ENCODE results near the gene PHF12. TPM values are rescaled to one million over a fixed set of nuclear protein-coding genes. Genes with fewer than 3 reads are reported as not detected.

The PHF12 gene
- total and polyA plus RNA-seq, 10 of the 15 experiments (the other 5 are each of a cell fraction or from before 2014, with no cell fraction given) = 1.3 to 43.9 (median 19.2) TPM

GRCh38 chr17:28955408-28955807 lies 4.1 kb upstream of the PHF12 start:
- BruUV-seq (replicated peaks) = no TSS peak
- 46% methylated on average over 5 of the region's 5 CpGs for WGBS (ENCODE audit: insufficient coverage, insufficient replicate concordance, low lambda C conversion rate, missing lambda C conversion rate)
- H4K20me1 ChIP-seq (ENCODE audit: control insufficient read depth, insufficient read depth) = no peaks in the 10 kb centered on the region
- ChIA-PET CTCF (interaction anchor here (4.4 kb wide), 1 partner anchor 192 kb away, joined by 92 read pairs; no protein-coding TSS in a partner anchor), RAD21 (ENCODE audit: unreplicated experiment) (interaction anchor here (2.8 kb wide), 1 partner anchor 192 kb away, joined by 17 read pairs; no protein-coding TSS in a partner anchor), SMC1A (ENCODE audit: uncharacterized antibody, unreplicated experiment) (no interaction called here), POLR2A (interaction anchor here (0.7 kb wide), 1 partner anchor 47 kb away, joined by 4 read pairs; no protein-coding TSS in a partner anchor)
- FAIRE-seq (no peak), DNase-seq (ENCODE audit: low read depth, low spot score) (no peak), ATAC-seq (no peak)
- in situ Hi-C loops (cut with MboI) (loop anchor here (10.0 kb wide), 1 partner anchor 621 kb away; the partner anchor contains the start of genes IFT20 and TNFAIP1), intact Hi-C loops (cut with micrococcal nuclease; ENCODE audit: unreplicated experiment) (no loop called here)
- no peak overlapping the region for H2AFZ ChIP-seq (ENCODE audit: control insufficient read depth, low read depth, low read length)
- H3K27ac ChIP-seq (ENCODE audit: control insufficient read depth, insufficient read depth) = no peak overlapping the region
- H3K36me3 ChIP-seq (ENCODE audit: control insufficient read depth in 2 of 2, insufficient read depth in 2 of 2, low read length in 1 of 2) = no peaks in the 10 kb centered on the region
- peaks cover 8% of the 10 kb centered on the region for H3K79me2 ChIP-seq (ENCODE audit: control insufficient read depth, insufficient read depth, low read length)
- no peak overlapping the region for H3K4me2 ChIP-seq (ENCODE audit: control insufficient read depth, insufficient read depth)
- TF ChIP-seq BCL11A (IDR thresholded peaks at IDR 0.05; ENCODE audit: low read depth, low read length) = no peak
- TF ChIP-seq FOXK2 (IDR thresholded peaks at IDR 0.05) = no peak
- no peak for TF ChIP-seq KAT2A (conservative IDR thresholded peaks at IDR 0.05; ENCODE audit: control insufficient read depth, low read depth, low read length)
- TF ChIP-seq PRDM15 (CRISPR knock-in tag; IDR thresholded peaks at IDR 0.05) = no peak
- no peak for TF ChIP-seq ETV6 (conservative IDR thresholded peaks at IDR 0.05 in 1 of 2, IDR thresholded peaks at IDR 0.05 in 1 of 2; ENCODE audit: borderline replicate concordance in 1 of 2, low read depth in 1 of 2)
- TF ChIP-seq RAD21 (IDR thresholded peaks at IDR 0.05; ENCODE audit: insufficient read depth, low read depth, low read length) = no peak
- TF ChIP-seq MTA2 (IDR thresholded peaks at IDR 0.05; ENCODE audit: low read depth) = no peak
- no peak for TF ChIP-seq NFXL1 (IDR thresholded peaks at IDR 0.05; ENCODE audit: borderline replicate concordance)
- no peak for TF ChIP-seq TCF3 (IDR thresholded peaks at IDR 0.05; ENCODE audit: borderline replicate concordance, insufficient read depth, low read depth, low read length)
- no peak for TF ChIP-seq TCF12 (IDR thresholded peaks at IDR 0.05; ENCODE audit: low read depth, low read length)
- no peak for TF ChIP-seq YBX1 (IDR thresholded peaks at IDR 0.05)
- no peak for TF ChIP-seq ZSCAN29 (IDR thresholded peaks at IDR 0.05)
- H3K9me3 ChIP-seq (replicated peaks; ENCODE audit: control insufficient read depth, insufficient read depth, low read length) = no peaks in the 10 kb centered on the region
- peaks cover 4% of the 10 kb centered on the region for H3K4me1 ChIP-seq (ENCODE audit: control insufficient read depth, insufficient read depth, low read length)
- H3K9ac ChIP-seq (ENCODE audit: control insufficient read depth, insufficient read depth, low read length) = no peak overlapping the region
- no peak overlapping the region for H3K4me3 ChIP-seq
- H3K27me3 ChIP-seq (replicated peaks in 1 of 2; ENCODE audit: control insufficient read depth in 2 of 2, insufficient read depth in 2 of 2, low read length in 1 of 2) = no peaks in the 10 kb centered on the region

All from GM12878 (cell line).